Amniotic epithelial cell (primary cell): Measurements from ENCODE around the gene MYO15B.
A peak's percentile ranks its signal among the peaks of the same experiment; 100 is the strongest.

ENCODE experiments used
- DNase-seq: peaks from one replicate; pipeline ENCODE4 v3.0.0-alpha.2; 2010; ENCODE audit warnings: low read depth

The MYO15B gene

DNA sequence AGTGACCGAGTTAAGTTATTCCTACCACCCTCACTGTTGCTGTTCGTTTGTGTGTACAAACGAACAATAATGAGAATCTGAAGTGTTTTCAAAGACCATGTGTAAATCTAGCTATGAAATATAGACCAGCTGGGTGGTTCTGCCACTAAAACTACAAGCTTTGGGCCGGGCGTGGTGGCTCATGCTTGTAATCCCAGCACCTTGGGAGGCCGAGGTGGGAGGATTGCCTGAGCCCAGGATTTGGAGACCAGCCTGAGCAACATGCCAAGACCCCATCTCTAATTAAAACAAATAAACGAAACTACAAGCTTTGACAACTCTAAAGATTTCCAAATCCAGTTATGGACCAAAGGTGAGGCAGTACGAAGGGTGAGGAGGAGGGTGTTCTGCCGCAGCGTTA is 78.4 kb downstream of the MYO15B start:
- DNase-seq: no peak

DNA sequence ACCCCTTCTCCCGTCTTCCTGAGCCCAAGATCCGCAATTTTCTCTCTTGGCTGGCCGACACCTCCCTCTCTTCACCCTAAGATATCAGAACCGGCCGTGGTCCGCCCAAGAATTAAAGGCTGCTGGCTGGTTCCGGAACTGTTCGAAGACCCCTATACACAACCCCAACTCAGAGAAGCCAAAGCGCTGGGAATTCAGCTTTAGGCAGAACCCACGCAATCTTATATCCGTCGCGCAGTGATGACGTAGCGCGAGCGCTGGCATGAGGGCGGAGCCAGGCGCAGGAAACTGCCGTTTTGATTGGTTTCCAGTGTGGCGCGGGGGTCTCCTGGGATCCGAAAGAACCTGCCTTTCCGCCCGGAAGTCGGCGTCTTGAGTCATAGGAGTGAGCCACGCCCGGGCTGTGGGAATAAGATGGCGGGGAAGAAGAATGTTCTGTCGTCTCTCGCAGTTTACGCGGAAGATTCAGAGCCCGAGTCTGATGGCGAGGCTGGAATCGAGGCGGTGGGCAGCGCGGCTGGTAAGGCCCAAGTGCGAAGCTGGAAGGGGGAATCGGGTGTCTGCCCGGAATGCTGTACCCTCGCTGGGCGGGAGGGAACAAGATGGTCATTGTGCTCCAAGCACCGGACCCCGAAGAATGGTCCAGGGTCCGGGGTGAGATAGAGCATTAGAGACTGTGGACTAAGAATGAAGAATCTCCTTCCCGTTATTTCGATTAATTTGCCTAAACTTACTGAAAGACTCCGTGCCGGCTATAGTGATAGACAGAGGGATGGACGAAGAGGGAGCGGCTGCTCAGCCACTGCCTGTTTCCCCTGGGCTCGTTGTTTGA is 79.6 kb downstream of the MYO15B start, which contains the start of the genes RECQL5 and SAP30BP:
TSS of gene RECQL5 (minus strand) at position 196 of the 832 bp plus-strand sequence. CDS start 597 bp downstream, outside the sequence.
TSS of gene SAP30BP (plus strand) at position 380 of the 832 bp plus-strand sequence. CDS start at position 415, 35 bp downstream.
- DNase-seq: peak; percentile 96

DNA sequence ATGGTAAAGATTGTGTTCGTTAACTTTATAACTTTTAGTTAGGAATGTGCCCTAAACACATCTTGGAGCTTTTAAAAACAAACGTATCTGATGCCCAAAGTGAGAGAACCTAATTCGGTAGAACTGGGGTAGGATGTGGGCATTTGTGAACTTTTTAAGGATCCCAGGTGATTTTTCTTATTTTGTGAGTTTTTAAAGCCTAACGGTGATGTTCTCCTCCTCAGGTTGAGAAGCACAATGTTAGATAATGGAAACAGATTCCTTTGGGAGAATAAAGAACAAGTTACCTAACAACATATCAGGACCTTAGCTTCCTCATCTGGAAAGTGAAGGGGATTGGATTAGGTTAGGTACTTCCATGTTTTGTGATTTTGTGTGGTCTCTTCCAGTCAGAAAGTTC is 80.2 kb downstream of the MYO15B start:
- DNase-seq: no peak

DNA sequence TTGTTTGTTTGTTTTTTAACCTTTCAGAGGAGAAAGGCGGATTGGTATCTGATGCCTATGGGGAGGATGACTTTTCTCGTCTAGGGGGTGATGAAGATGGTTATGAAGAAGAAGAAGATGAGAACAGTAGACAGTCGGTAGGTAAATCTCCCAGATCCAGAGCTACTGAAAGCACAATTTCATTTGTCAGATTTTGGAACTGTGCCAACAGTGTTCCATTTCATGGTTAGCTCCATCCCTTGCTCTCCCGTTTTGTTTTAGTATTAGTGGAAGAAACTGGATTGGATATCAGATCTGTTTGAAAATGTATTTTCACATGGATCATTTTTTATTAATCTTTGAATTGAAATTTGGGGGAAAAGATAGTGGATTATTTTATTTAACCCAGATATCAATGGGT is 80.9 kb downstream of the MYO15B start:
- DNase-seq: no peak

DNA sequence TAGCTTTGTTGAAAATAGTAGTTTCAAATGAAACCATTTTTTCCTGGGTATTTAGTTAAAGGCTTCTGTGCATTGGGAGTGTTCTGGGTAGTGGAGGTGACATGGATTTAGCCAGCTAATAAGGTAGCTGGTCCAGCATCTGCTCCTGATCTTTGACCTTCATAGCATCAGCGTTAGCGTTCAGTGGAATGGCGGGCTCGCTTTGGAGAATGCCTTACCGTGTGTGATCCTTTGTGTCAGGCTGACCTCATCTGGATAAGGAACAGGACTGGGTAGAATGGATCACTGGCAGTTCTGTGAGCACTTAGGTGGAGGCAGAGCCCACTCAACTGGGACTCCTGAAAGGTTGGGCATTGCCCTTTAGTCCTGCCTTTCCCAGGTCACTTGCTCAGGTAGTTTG is 83.3 kb downstream of the MYO15B start:
- DNase-seq: no peak

DNA sequence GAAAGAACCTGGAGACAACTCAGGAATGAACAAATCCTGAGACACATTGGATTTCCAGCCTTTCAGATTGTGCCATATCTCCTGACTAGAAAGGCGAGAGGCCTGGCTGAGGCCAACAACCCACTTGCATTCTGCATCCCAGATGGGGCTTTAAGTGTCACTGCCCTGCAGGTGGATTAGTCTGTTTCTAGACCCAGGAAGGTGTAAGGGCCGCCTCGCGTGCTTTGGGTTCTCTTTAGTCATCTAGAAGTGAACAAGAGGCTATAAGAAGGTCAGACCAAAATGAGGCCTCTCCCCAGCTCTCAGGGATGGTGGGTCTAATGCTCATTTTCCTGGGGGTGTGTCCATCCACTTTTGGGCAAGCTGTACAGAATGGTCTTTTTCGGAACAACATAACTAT is 84.4 kb downstream of the MYO15B start:
- DNase-seq: no peak

DNA sequence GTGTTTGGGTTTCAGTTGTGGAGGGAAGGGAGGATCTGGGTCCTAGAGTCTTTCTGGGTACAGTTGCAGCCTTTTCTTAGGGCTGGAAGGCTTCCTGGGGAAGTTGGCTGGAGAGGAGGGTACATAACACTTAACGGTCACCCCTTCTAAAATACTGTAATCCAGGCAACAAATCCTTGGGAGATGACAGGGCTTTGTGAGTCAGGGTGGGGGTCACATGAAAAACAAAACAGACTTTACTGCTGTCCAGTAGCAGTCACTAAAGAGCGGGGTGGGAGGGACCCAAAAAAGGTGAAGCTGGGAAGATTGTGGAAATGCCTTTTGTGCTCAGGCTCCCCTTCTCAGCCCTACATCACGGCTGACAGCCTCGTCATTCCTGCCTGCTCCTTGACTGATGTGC is 85.9 kb downstream of the MYO15B start:
- DNase-seq: no peak
